ENCODE results near the gene UBAP2L. TPM values are rescaled to one million over a fixed set of nuclear protein-coding genes. Genes with fewer than 3 reads are reported as not detected.
"Not testable (repeated sequence)": the region's sequence is repeated elsewhere in the genome, so short reads cannot be mapped to it uniquely, and the experiment has no call there.

Gene UBAP2L
- polyA plus RNA-seq, 4 donors: 144 to 193 (median 178) TPM

DNA sequence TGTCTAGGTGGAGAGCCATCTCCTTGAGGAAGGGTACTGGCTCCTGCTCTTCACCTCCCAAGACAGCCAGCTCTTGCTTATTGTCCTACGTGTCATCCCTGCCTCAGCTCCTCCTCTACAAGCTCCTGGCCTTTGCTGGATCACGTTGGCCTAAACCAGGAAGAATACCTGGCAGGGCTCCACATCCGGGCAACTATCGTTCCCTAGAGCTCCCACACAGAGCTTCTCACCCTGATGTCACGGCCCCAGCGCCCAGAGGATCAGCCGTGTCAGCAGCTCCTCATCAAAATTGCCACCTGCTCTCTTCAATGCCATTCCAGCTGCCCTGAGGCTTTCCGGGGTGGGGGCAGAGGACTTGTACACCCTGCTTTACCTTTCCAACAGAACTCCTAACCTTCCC lies 26.9 kb upstream of the UBAP2L start:
- DNase-seq (ENCODE audit: low read depth in 4 of 4, low spot score in 3 of 4): no peak

DNA sequence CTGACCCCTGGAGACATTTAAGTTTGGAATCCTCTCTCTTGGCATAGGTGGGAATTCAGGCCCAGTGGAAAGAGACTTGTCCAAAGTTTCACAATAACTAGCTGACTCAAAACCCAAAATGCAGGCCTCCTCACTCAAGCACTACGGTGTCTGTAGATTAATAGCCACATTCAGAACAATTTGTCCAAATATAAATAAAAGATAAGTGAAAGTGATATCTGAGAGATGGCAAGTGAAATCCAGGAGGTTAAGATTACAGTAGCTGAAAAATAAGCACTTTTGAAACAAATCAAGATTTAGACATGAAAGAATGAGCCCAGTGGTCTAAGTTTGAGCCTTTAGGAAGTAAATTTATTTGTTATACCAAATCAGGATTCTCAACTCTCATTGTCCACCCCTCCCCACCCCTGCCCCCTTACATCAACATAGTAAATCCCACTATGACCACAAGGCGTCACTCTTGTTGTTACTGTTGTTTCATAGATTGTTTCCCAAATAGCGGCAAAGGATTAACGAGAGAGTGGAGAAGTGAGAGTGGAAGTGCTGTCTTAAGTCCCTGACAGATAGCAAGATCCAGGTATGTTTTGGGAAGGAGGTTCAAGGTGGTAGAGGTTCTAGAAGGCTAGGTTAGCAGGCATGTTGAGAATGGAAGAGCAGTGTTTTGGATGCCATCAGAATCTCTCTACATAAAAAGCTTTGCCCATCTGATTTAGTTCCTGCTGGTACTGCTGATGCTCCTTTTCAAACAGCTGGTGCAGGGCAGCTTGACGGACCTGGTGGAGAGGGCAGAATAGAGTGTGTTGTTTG lies 21.8 kb upstream of the UBAP2L start:
- DNase-seq (ENCODE audit: low read depth in 4 of 4, low spot score in 3 of 4): peak in 1 of 4 donors; percentile 66

DNA sequence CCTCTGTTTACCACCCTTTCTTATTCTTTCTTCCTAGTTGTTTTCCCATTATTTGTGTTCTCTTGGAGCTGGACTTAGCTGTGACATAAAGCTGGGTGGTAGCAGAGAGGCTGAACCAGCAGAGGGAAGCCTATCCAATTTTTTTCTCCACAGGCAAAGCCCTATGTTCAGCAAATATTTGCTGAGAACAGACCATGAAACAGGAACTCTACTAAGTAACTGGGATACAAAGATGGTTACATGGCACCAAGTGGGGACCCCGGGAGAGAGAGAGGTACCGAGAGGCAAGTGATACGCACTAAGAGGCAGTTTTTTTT lies 21.2 kb upstream of the UBAP2L start:
- DNase-seq (ENCODE audit: low read depth in 4 of 4, low spot score in 3 of 4): no peak

DNA sequence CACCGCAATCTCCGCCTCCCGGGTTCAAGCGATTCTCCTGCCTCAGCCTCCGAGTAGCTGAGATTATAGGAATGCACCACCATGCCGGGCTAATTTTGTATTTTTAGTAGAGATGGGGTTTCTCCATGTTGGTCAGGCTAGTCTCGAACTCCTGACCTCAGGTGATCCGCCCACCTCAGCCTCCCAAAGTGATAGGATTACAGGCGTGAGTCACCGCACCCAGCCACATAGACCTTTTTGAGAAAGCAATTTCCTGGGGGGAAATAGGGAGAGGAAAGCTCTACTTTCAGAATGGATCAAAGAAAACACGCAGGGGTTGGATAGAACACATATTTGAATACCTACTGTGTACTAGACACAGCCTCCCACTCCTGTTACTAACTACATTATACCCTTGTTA lies 15.0 kb upstream of the UBAP2L start:
- DNase-seq (ENCODE audit: low read depth in 4 of 4, low spot score in 3 of 4): not testable (repeated sequence)

DNA sequence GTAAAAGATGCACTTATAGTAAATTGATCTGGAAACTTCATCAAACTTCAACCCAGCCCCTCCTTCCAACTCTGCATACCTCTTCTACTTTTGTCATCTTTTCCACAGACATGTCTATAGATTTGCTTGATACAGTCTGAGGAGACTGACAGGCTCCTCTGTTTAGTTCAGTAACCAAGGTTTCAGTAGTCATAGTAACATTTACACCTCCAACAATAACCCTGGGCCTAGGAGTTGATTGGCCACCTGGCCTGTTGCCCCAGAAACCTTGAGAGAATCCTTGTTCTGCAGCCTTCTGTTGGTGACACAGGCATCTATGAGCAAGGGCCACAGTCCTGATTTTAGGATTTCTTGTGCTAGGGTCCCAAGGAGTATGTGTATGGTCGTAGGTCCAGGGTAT lies 14.6 kb upstream of the UBAP2L start, which contains the start of gene CFAP141:
Gene CFAP141, minus strand, starts transcription at position 138 of the 400 bp plus-strand sequence. Its CDS starts 26 bp downstream, at position 112.
- no peak for DNase-seq (ENCODE audit: low read depth in 4 of 4, low spot score in 3 of 4)

DNA sequence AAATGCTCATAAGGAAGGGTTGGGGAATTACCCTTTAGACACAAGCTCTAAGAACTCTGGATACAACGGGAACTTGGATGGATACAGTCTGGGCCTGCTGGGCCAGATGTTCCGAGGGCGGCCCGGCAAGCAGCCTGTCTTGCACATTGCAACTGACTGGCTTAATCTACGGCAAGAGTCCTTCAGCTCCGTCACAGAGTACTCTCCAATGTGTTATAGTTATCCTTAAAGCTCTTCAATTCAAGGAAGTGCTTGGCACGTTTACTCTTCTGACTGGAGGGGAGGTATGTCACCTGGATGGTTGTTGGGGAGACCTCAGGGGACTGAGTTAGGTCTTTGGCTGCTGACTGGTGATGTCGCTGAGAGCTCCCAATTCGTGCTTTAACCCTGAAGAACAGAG lies 13.5 kb upstream of the UBAP2L start:
- no peak for DNase-seq (ENCODE audit: low read depth in 4 of 4, low spot score in 3 of 4)

DNA sequence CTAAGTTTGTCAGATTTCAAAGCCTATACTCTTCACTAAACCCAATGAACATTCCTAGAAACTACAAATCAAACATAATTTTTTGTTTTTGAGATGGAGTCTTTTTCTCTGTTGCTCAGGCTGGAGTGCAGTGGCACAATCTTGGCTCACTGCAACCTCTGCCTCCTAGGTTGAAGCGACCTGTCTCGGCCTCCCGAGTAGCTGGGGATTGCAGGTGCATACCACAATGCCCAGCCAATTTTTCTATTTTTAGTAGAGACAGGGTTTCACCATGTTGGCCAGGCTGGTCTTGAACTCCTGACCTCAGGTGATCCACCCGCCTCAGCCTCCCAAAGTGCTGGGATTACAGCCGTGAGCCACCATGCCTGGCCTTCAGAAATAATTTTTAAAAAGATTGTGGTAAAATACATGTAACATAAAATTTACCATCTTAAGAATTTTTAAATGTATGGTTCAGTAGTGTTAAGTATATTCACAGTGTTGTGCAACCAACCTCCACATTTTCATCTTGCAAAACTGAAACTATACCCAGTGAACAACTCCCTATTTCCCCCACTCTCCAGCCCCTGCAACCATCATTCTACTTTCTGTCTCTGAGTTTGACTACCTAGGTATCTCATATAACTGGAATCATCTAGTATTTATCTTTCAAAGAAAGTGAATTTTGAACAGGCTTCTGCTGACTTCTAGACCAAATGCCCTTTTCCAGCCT lies 11.9 kb upstream of the UBAP2L start:
- DNase-seq (ENCODE audit: low read depth in 4 of 4, low spot score in 3 of 4): no peak

DNA sequence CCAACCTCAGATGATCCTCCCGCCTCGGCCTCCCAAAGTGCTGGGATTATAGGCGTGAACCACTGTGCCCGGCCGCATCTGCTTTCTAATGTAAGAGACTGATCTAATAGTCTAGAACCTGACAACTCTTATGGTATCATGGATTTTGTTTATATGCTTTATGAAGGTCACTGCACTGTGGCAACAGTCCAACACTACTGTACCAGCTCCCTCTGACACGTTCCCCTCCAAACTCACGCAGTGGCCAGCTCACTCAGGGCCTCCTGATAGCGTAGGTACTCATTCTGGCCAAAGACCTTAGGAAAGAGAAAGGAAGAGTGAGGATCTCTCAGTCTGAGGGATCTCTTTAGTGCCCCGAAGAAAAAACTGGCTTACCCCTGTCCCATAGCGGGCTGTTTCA lies 8.7 kb upstream of the UBAP2L start:
- DNase-seq (ENCODE audit: low read depth in 4 of 4, low spot score in 3 of 4): no peak

DNA sequence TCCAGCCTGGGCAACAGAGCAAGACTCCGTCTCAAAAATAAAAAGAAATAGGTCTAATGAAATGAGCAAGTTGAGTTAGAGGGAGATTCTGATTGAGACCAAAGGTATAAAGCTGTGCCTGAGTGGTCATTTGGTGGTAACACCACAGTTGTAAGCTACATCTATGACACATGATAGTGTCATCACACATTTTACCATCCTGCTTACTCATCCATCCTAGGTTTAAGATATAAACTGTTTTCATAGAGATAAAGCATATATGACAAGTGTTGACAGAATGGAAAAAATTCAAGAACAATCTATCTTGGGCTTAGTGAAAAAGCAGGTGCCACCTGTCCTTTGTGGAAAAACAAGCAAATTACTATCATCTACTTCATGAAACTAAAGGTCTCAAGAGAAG lies 7.5 kb upstream of the UBAP2L start:
- DNase-seq (ENCODE audit: low read depth in 4 of 4, low spot score in 3 of 4): no peak

DNA sequence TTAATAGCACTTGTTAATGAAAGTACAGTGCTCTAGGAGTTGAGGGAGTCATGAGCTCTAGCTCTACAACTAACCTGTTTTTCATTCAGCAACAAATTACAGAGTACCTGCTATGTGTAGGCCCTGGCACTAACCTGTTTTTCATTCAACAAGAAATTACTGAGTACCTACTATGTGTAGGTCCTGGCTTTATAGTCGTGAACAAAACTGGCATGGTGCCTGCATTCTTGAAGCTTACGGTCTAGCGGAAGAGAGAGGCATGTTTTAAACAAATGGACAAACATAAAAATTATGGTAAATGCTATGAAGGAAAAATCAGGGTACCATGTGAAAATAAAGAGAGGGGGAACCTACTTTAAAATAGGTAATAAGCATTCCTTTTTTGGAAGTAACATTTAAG lies 2.2 kb upstream of the UBAP2L start:
- no peak for DNase-seq (ENCODE audit: low read depth in 4 of 4, low spot score in 3 of 4)

DNA sequence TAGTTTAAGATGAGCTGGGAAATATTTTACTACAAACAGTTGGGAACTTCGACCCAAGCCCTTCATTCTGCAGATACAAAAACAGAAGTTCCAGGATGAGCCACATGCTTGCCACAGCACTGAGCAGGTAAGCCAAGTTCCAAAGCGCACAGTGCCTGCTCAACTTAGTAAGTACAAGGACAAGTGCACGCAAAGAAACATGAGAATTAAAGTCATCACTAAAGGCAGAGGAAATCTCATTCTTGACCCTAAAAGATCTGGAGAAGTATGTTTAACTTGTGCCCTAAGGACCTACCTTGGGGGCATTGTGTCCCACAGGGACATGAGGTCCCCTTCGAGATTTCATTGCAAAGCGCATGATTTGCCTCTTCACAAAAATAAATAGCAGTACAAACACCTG lies 1.2 kb upstream of the UBAP2L start:
- DNase-seq (ENCODE audit: low read depth in 4 of 4, low spot score in 3 of 4): no peak

DNA sequence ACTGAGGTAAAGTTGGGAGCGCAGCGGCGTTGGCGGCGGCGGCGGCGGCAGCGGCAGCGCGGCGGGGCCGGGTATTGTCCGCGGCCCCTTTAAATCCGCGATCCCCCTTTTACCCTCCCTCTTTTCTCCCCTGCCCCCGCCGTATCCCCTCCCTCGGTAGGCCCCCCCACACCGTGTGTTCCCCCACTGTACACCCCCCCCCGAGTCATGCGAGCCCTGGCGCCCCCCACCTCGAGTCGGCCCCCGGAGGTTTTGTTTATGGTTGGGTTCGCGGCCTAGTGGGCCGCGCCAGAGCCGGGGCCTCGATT lies 169 bp downstream of the UBAP2L start:
- DNase-seq (ENCODE audit: low read depth in 4 of 4, low spot score in 3 of 4): no peak

DNA sequence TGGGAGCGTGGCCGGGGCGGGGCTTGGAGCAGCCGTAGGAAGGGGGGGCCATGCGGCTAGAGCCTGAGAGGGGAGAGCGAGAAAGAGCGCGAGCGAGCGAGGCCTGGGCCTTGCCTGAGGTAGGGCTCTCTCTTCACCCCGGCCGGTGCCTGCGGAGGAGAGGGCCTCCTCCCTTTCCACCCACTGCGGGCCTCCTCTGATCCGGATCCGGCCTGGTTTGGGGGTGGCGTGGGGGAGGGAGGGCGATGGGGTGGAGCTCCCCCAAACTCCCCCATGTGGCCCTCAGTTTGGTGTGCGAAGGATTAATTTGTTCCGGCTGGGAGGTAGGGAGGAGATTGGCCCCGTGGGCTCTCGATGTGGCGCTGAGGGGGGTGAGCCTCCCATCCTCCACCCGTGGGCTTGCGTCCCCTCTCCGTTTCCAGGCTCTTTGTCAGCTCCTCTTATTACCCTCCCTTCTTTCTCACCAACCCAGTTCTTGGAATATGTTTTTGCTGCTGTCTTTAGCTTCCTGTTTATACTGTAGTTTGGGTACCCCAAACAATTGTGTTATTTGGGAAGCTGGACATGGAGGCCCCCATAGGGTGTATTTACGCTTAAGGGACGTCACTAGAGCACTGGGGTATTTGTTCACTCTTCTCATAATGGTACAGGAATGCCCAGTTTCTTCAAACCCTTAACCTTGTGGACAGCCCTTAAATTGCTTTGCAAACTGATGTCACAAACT lies 685 bp downstream of the UBAP2L start:
- DNase-seq (ENCODE audit: low read depth in 4 of 4, low spot score in 3 of 4): peak in 3 of 4 donors; percentile 32 to 40 (median 33)

DNA sequence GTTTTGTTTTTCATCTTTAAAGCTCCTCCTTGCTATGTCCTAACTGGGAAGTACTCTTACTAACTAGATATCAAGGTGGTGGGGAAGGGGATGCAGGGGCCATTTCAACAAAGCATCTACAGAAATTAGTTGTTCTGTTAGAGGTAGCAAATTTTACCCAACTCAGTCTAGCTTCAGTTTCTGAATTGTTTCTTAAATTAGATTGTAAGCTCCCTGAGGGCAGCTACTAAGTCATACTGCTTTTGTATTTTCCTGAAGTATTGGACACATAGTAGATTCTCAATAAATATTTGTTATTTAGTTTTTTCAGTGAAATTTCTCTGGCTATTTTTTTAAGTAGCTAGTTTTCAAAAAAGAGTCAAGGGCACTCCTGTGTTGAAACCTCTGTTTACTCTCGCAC lies 1.8 kb downstream of the UBAP2L start:
- no peak for DNase-seq (ENCODE audit: low read depth in 4 of 4, low spot score in 3 of 4)

DNA sequence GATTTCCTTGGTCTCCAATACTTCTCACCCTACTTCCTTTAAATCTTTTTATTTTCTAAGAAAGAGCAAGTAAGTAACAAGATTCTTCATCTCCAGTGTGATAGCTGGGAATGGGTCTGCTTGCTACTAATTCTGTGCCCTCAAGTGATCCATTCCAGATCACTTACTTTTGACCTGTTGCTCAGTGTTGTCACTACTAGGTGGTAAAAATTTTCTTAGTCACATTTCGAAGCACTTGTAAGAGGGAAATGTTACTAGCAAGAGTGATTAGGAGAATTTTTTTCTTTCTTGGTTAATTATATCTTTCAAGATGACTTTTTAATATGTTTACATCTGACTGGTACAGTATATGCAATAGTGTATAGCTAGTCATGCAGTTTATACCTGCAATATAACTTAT lies 2.2 kb downstream of the UBAP2L start:
- DNase-seq (ENCODE audit: low read depth in 4 of 4, low spot score in 3 of 4): no peak

DNA sequence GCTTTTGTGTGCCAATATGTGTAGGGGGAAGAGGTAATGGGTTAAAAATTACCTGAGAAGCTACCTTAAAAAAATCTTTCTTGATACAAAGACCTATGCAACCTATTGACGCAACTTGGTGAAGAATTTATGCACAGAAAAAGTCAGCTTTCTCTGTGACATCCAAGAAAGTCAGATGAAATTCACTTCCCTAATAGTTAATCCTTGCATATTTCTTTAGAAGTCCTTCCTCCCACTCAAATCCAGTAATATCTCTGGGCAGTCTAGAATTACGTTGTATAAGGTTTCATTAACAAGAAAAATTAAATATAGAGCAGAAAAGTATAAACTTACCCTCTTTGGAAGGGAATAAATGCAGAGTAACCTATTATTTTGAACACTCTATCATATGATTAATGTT lies 2.9 kb downstream of the UBAP2L start:
- DNase-seq (ENCODE audit: low read depth in 4 of 4, low spot score in 3 of 4): no peak

DNA sequence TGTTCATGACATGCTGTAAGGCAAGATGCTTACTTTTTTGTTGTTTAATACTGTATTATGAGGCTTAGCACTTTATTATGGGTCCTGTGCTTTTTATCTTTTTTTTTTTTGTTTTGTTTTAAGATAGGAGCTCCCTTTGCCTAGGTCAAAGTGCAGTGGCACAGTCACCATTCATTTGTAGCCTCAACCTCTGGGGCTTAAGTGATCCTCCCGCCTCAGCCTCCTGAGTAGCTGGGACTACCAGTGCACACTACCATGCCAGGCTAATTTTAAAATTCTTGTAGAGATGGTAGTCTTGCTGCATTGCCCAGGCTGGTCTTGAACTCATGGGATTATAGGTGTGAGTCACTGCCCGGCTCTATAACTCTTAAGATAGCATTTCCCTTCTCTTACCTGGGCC lies 4.6 kb downstream of the UBAP2L start:
- DNase-seq (ENCODE audit: low read depth in 4 of 4, low spot score in 3 of 4): no peak

DNA sequence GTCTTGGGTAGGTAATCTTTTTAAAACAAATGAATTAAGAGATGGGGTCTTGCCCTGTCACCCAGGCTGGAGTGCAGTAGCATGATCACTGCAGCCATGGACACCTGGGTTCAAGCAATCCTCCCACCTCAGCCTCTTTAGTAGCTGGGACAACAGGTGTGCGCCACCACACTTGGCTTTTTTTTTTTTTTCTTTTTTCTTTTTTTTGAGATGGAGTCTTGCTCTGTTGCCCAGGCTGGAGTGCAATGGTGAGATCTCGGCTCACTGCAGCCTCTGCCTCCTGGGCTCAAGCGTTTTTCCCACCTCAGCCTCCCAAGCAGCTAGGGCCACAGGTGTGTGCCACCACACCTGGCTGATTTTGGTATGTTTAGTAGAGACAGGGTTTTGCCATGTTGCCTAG lies 10.4 kb downstream of the UBAP2L start:
- not testable (repeated sequence) for DNase-seq (ENCODE audit: low read depth in 4 of 4, low spot score in 3 of 4)

DNA sequence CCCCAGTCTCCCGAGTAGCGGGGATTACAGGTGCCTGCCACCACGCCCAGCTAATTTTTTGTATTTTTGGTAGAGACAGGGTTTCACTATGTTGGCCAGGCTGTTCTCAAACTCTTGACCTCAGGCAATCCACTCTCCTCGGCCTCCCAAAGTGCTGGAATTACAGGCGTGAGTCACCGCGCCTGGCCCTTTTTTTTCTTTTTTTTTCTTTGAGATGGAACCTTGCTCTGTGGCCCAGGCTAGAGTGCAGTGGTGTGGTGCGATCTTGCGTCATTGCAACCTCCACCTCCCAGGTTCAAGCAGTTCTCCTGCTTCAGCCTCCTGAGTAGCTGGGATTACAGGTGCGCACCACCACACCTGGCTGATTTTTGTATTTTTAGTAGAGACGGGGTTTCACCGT lies 12.4 kb downstream of the UBAP2L start:
- not testable (repeated sequence) for DNase-seq (ENCODE audit: low read depth in 4 of 4, low spot score in 3 of 4)

DNA sequence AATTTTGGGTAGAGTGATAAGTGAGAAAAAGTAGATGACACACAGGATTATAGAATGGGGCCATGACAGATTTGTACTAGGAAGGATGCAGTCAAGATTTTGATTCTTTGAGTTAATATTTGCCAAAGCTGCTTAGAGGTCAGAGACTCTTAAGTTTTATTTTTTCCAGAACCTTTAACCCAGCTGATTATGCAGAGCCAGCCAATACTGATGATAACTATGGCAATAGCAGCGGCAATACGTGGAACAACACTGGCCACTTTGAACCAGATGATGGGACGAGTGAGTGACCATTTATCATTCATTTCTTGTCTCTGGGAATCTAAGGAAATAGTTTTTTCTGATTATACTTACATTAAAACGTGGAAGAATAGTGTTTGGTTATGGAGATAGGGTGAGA lies 16.1 kb downstream of the UBAP2L start:
- DNase-seq (ENCODE audit: low read depth in 4 of 4, low spot score in 3 of 4): no peak

DNA sequence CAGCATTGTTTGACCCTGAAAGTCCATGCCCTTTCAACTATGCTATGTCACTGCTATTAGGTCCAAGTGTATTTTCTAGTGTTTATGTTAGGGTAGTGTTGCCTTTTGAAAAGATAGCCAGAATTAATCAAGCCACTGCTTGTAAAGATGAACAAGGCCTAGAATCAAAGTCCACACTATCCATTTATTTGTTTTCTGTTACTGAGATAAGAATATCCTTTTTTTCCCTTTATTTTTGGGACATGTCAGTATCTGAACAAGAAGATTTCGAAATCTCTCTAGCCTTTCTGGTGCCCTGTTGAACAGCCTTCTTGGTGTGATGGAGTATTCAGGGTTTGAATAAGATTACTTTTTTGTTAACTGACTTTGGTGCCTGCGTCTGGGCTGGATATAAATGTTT lies 16.7 kb downstream of the UBAP2L start:
- no peak for DNase-seq (ENCODE audit: low read depth in 4 of 4, low spot score in 3 of 4)

Data from left renal pelvis (tissue), 4 donors.